HG02970 (cell line): ENCODE data around the gene CDC42BPA.

Experiments
- ATAC-seq: cut with Tn5 transposase; IDR thresholded peaks from one replicate; pipeline ENCODE4 v1.9.1; 2021; ENCODE audit warnings: mild to moderate bottlenecking, moderate library complexity, moderate number of reproducible peaks; ENCODE audit not compliant: unreplicated experiment, low FRiP score

Gene CDC42BPA

GRCh38 chr1:227072991-227073390, 245.3 kb downstream of the CDC42BPA start:
- ATAC-seq = no peak

- ATAC-seq = no peak
Observed at GRCh38 chr1:227071895-227072587, 246.3 kb downstream of the CDC42BPA start.

- ATAC-seq = no peak
Observed at GRCh38 chr1:227070638-227071285, 247.5 kb downstream of the CDC42BPA start.

- no peak for ATAC-seq
Observed at GRCh38 chr1:227069490-227069889, 248.8 kb downstream of the CDC42BPA start.

GRCh38 chr1:227068883-227069282, 249.4 kb downstream of the CDC42BPA start:
- no peak for ATAC-seq

GRCh38 chr1:227066999-227067398, 251.3 kb downstream of the CDC42BPA start:
- no peak for ATAC-seq

GRCh38 chr1:227065311-227065710, 253.0 kb downstream of the CDC42BPA start:
- no peak for ATAC-seq

GRCh38 chr1:227062306-227062705, 256.0 kb downstream of the CDC42BPA start:
- no peak for ATAC-seq

- no peak for ATAC-seq
Observed at GRCh38 chr1:227059076-227059475, 259.2 kb downstream of the CDC42BPA start.

GRCh38 chr1:227058321-227058751, 260.0 kb downstream of the CDC42BPA start:
- no peak for ATAC-seq

GRCh38 chr1:227049253-227049652, 269.0 kb downstream of the CDC42BPA start:
- no peak for ATAC-seq

GRCh38 chr1:227043755-227044154, 274.5 kb downstream of the CDC42BPA start:
- no peak for ATAC-seq

GRCh38 chr1:227042292-227042691, 276.0 kb downstream of the CDC42BPA start:
- no peak for ATAC-seq

GRCh38 chr1:227038401-227038800, 279.9 kb downstream of the CDC42BPA start:
- ATAC-seq = no peak

GRCh38 chr1:227037121-227037520, 281.2 kb downstream of the CDC42BPA start:
- no peak for ATAC-seq

- no peak for ATAC-seq
Observed at GRCh38 chr1:227035316-227035715, 283.0 kb downstream of the CDC42BPA start.

GRCh38 chr1:227033880-227034279, 284.4 kb downstream of the CDC42BPA start:
- no peak for ATAC-seq

GRCh38 chr1:227032396-227032795, 285.9 kb downstream of the CDC42BPA start:
- no peak for ATAC-seq

- ATAC-seq = no peak
Observed at GRCh38 chr1:227016990-227017389, 301.3 kb downstream of the CDC42BPA start.

- no peak for ATAC-seq
Observed at GRCh38 chr1:227010645-227011044, 307.6 kb downstream of the CDC42BPA start.

- no peak for ATAC-seq
Observed at GRCh38 chr1:227009937-227010336, 308.4 kb downstream of the CDC42BPA start.

GRCh38 chr1:227006226-227006796, 312.0 kb downstream of the CDC42BPA start:
- no peak for ATAC-seq
